ENCODE data around the gene MCF2L. TPM values are rescaled to one million over a fixed set of nuclear protein-coding genes. Genes with fewer than 3 reads are reported as not detected.

The MCF2L gene
- total and polyA plus RNA-seq, 7 donors: 9.1 to 40.5 (median 20.3) TPM

DNA sequence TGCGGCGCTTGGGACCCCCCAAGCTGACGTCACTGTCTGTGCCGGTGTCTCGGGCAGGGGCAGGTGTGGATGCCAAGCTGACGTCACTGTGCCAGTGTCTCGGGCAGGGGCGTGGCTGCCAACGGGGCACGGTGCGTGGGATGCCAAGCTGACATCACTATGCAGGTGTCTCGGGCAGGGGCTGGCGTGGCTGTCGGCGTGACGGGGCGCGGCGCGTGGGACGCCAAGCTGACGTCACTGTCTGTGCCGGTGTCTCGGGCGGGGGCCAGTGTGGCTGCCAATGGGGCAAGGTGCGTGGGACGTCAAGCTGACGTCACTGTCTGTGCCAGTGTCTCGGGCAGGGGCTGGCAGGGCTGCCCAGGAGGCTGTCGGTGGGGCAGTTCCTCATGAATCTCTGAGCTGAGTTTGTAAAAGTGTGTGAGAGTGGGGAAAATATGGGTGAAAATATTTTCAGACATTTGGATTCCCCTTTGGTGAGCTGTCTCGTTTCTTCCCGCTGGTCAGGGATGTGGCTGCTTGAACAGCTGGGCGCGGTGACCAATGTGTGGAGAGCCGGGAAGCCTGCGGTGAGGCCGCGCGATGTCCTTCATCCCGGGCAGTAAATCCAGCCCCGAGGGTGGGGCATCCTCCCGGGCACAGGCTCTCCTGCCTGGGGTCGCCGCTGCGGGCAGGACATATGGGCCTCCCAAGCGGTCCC lies 25.2 kb downstream of the MCF2L start:
- H3K36me3 ChIP-seq (ENCODE audit: insufficient read depth in 1 of 2, low read depth in 1 of 2): no peaks in the 10 kb centered on the region
- H3K27me3 ChIP-seq (ENCODE audit: insufficient read depth in 3 of 3, low read length in 2 of 3): peaks cover 0 to 53% (median 10%) of the 10 kb centered on the region in 3 donors
- intact Hi-C loops (cut with DNase I): no loop called here
- DNase-seq: no peak
- H3K27ac ChIP-seq: no peak overlapping the region
- 34 to 44% (median 35%) methylated on average over 40 to 46 of the region's 46 CpGs for WGBS, 3 donors
- TF ChIP-seq CTCF (IDR thresholded peaks at IDR 0.05): no peak
- no peak for ATAC-seq
- no peak overlapping the region for H3K4me3 ChIP-seq
- no peaks in the 10 kb centered on the region for H3K9me3 ChIP-seq
- H3K4me1 ChIP-seq: no peaks in the 10 kb centered on the region

DNA sequence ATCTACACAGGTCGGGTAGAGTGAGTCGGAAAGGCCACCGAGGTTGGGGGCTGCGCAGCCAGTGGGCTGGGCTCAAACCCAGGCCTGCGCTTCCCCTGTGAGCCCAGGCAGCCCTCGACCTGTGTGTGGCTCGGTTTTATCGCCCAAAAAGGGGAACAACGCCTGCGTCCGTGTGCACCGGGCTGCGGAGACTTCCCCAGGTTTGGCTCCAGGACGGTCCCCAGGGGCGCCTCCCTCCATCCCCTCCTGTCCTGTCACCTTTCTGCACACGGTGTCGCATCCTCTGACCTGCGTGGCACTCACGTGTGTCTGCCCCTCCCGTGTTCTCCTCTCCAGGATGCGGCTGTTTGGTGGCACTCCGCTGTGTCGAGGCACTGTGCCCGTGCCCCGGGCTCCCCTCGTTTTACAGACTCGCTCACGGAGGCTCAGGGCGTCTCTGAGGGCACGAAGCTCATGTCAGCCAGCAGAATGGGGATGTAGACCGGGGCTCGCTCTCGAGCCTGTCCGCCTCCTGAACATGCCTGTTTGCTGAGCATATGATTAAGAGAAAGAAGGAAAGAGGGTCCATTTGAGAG lies 25.9 kb downstream of the MCF2L start:
- no peak for ATAC-seq

DNA sequence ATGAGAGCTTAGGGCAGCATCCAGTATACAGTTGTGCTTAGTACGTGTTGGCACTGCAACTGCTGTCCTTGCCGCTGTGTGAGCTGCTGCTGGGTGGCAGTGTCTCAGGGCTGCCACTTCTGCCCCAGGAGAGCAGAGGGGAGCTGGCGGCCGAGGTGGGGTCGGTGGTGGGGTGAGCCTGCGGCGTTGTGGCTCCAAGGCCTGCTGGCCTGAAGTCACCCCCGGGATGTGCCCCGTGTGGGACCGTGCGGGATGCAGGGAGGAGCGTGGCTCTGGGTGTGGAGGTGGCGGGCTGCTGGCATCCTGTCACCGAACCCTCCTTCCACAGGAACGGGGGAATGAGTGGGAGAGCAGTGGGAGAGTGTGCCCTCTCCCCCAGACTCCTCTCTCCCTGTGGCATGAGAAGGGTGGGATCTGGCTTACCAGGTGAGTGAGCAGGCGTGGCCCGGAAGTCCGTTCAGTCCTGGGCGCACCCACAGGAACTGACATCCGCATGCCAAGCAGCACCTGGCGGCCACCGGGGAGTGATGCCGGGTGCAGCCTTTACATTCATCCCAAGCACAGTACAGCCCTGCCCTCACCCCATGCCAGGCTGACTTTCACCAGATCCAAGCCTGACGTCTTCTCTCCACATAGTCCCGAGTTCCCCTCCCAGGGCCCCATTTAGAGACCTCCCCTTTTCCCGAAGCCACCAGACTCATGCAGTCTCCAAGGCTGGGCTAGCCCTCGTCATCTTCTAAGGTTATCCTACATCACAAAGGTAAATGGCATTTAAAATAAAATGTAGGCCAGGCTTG lies 26.6 kb downstream of the MCF2L start:
- H3K27me3 ChIP-seq (ENCODE audit: insufficient read depth in 3 of 3, low read length in 2 of 3): peaks cover 0 to 62% (median 10%) of the 10 kb centered on the region in 3 donors
- no peak overlapping the region for H3K27ac ChIP-seq
- no peaks in the 10 kb centered on the region for H3K4me1 ChIP-seq
- 66 to 77% (median 67%) methylated on average over 27 of the region's 27 CpGs for WGBS, 3 donors
- no peaks in the 10 kb centered on the region for H3K9me3 ChIP-seq
- DNase-seq (no peak), ATAC-seq (no peak)
- intact Hi-C loops (cut with DNase I): no loop called here
- no peak overlapping the region for H3K4me3 ChIP-seq
- TF ChIP-seq CTCF (IDR thresholded peaks at IDR 0.05): no peak
- no peaks in the 10 kb centered on the region for H3K36me3 ChIP-seq (ENCODE audit: insufficient read depth in 1 of 2, low read depth in 1 of 2)

More for the DNA sequence above, 25.9 kb downstream of the MCF2L start:
- Histone ChIP-seq H3K4me3 (no peak overlapping the region), H3K4me1 (no peaks in the 10 kb centered on the region), H3K27ac (no peak overlapping the region), H3K9me3 (no peaks in the 10 kb centered on the region), H3K36me3 (ENCODE audit: insufficient read depth in 1 of 2, low read depth in 1 of 2) (no peaks in the 10 kb centered on the region), H3K27me3 (ENCODE audit: insufficient read depth in 3 of 3, low read length in 2 of 3) (peaks cover 0 to 57% (median 10%) of the 10 kb centered on the region in 3 donors)
- intact Hi-C loops (cut with DNase I): no loop called here
- TF ChIP-seq CTCF (IDR thresholded peaks at IDR 0.05): no peak
- DNase-seq: no peak
- 84 to 88% (median 85%) methylated on average over 30 to 34 of the region's 34 CpGs for WGBS, 3 donors

DNA sequence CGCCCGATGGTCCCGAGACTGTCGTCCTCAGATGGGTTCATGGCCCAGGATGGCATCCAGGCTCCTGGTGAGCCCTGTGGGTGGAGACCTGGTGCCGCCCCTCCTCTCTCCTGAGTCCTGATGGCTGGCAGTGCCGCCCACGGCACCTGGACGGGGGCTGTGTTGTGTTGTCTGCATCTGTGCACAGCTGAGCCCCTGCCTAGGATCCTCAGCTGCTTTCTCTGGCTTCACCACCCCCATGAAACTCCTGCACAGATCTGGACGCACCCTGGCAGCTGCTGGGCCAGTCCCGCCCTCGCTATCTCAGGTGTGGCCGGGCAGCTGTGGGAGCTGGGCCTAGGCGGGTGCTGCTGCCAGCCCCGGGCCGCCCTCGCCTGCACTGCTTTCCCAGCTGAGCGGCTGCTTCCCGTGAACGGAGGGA lies 27.7 kb downstream of the MCF2L start:
- H3K36me3 ChIP-seq (ENCODE audit: insufficient read depth in 1 of 2, low read depth in 1 of 2): no peaks in the 10 kb centered on the region
- peaks cover 0 to 72% (median 14%) of the 10 kb centered on the region in 3 donors for H3K27me3 ChIP-seq (ENCODE audit: insufficient read depth in 3 of 3, low read length in 2 of 3)
- no peaks in the 10 kb centered on the region for H3K9me3 ChIP-seq
- 67 to 90% (median 71%) methylated on average over 19 of the region's 19 CpGs for whole genome bisulfite sequencing, 3 donors
- no peak overlapping the region for H3K4me3 ChIP-seq
- H3K27ac ChIP-seq: no peak overlapping the region
- DNase-seq (no peak), ATAC-seq (no peak)
- intact Hi-C loops (cut with DNase I): no loop called here
- H3K4me1 ChIP-seq: peaks cover 6% of the 10 kb centered on the region
- no peak for TF ChIP-seq CTCF (IDR thresholded peaks at IDR 0.05)

Measured in psoas muscle (tissue), 8 donors.